Pancreas (tissue), 10 donors: ENCODE measurements around the gene IQGAP1. TPM values are rescaled to one million over a fixed set of nuclear protein-coding genes. Genes with fewer than 3 reads are reported as not detected.

Experiments used
- ATAC-seq, 4 donors: fragments of 200-7000 bp; cut with Tn5 transposase; one replicate each; pipeline versions ENCODE4 v1.8.0 to v1.9.1; 2020; ENCODE audit warnings: mild to moderate bottlenecking in 4 of 4, moderate library complexity in 4 of 4
- DNase-seq, 6 donors: peaks; one replicate each; pipeline ENCODE4 v3.0.0-alpha.2; 2020
- FAIRE-seq: peaks from 2 replicates; lab custom pipeline; 2012; peaks lifted over from hg19 to GRCh38; lab: Jason Lieb, UNC
- H3K27ac ChIP-seq, 4 donors: fragments of 200-600 bp; sonication (generic); 1 replicate in 3 of 4; 2 replicates in 1 of 4; pipeline versions ENCODE4 v1.5.0 to v1.8.0; 2020
- H3K27me3 ChIP-seq, 4 donors: fragments of 200-600 bp; one replicate each; pipeline ENCODE4 v1.8.0; 2021
- H3K36me3 ChIP-seq, 3 donors: fragments of 200-600 bp; sonication (generic) in 1 of 3; one replicate each; pipeline versions ENCODE4 v1.5.0 to v1.8.0; 2020 to 2021
- H3K4me1 ChIP-seq, 3 donors: fragments of 200-600 bp; one replicate each; pipeline ENCODE4 v1.8.0; 2021
- H3K4me3 ChIP-seq, 4 donors: fragments of 200-600 bp; sonication (generic) in 2 of 4; one replicate each; pipeline versions ENCODE4 v1.5.0 to v1.8.0; 2020 to 2021
- H3K9me3 ChIP-seq, 4 donors: fragments of 200-600 bp; one replicate each; pipeline ENCODE4 v1.8.0; 2021
- CTCF ChIP-seq, 4 donors: fragments of 200-600 bp; sonication (generic) in 3 of 4; IDR thresholded peaks; one replicate each; pipeline versions ENCODE4 v1.5.0 to v1.8.0; 2021; ENCODE audit warnings: antibody characterized with exemption in 4 of 4
- WGBS, 2 donors: extraction: QIAGEN DNeasy Blood & Tissue Kit; methylation state at CpG; one replicate each; pipeline ENCODE4 v1.1.7; 2013; 5-methylcytosine and 5-hydroxymethylcytosine counted together
- intact Hi-C, 3 donors: fragments of 100-400 bp; cut with DNase I; formaldehyde crosslinking; loops; one replicate each; pipeline versions ENCODE4 v1.11.1 to v1.14.2; 2022
- polyA plus RNA-seq, 2 donors: library from polyadenylated mRNA; stranded (reverse); fragments of 200-250 nt; gene quantifications; one replicate each; pipeline ENCODE4 v1.2.3, GENCODE V29; 2013
- total RNA-seq, 6 donors: library from RNA; stranded (reverse); fragmentation: NEBNext Ultra II Directional in 4 of 6; extraction: Animal tissue kit (Norgen Biotek cat#: 25700) in 4 of 6; gene quantifications; one replicate each; pipeline versions ENCODE4 v1.2.1 to v1.2.4, GENCODE V29; 2021 to 2023
- donor health status: healthy with polysubstance abuse.
- donor health status: DM: no; HTN: no; CAD: no; lungs with moderate emphysema.
- donor health status: DM: no; HTN: no; CAD: no.
- donor health status: control.
- donor health status: control.
- donor health status: Bipolar disorder and iron deficiency.
- donor health status: DM: yes; HTN: yes; CAD: no.
- donor health status: DM: no; HTN: no; CAD: no.
- donor health status: DM: no; HTN: no; CAD: no.
- donor health status: DM: yes; HTN: yes; CAD: no.

IQGAP1 gene
- total and polyA plus RNA-seq, 8 donors, result 20.6 to 103 (median 43.3) TPM

DNA sequence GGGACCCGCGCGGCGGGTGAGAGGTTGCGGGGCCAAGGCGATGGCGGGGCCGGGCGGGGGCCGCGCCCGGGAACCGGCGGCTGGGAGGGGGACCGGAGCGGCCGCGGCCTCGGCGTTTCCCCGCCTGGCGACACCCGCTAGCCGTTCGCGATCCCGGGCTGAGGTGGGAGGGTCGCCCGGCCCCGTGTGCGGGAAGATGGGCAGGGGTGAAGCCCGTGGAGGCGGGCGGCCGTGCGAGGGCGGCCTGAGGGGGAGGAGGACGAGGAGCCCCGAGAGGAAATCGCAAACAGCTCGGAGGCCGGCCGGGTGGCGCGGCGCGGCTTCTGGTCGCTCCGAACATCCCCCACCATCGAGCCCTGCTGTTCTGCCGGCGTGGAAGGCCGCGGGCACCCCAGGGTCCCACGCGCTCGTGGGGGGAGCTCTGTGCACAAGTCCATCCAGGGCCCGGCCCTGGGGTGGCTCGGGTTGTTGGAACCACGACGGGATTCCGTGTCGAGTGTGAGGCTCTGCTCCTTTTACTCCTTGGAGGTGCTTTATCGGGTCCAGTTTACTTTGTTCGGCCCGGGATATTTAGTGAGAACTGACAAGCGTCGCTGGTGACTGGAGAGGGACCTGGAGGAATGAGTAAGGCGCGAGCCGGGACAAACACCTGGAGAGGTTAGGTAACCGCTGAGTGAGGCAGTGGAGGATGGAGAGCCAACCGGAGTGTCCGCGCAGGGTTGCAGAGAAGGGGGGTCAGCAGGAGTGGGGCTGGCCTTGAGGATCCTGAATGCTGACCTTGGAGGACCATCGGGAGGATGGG is 142.4 kb downstream of the IQGAP1 start:
- Histone ChIP-seq H3K27me3 (no peaks in the 10 kb centered on the region), H3K4me3 (peak overlapping the region; percentile 48 to 78 (median 66)), H3K36me3 (no peaks in the 10 kb centered on the region), H3K4me1 (peaks cover 0 to 14% (median 13%) of the 10 kb centered on the region in 3 donors), H3K27ac (peak overlapping the region; percentile 58 to 82 (median 74)), H3K9me3 (no peaks in the 10 kb centered on the region)
- peak; percentile 32 to 79 (median 52) for DNase-seq
- no peak for TF ChIP-seq CTCF (IDR thresholded peaks at IDR 0.05)
- peak; percentile 45 to 72 (median 63) for ATAC-seq
- intact Hi-C loops, result no loop called here
- WGBS, 2 donors, result 0 to 1% methylated on average over 58 to 76 of the region's 76 CpGs
- FAIRE-seq, result no peak

DNA sequence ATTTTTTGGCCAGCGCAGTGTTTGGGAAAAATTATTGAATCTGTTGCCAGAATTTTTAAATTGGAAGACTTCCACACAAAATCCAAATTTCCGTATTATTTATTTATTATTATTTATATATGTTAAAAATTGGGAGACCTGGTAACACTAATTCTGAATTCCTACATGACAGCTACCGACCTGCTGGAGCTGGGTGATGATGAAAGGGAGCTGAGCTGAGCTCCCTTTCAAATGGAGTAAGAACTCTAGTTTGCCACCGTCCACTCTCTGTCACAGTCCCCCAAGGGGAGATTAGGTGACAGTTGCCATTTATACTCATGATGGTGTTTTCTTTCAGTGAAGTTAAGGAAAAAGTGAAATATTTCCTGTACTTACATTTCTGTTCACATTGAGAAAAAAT is 143.1 kb downstream of the IQGAP1 start:
- H3K27me3 ChIP-seq, result no peaks in the 10 kb centered on the region
- 33 to 35% methylated on average over 4 of the region's 4 CpGs for WGBS, 2 donors
- no peaks in the 10 kb centered on the region for H3K9me3 ChIP-seq
- ATAC-seq (no peak), FAIRE-seq (no peak), DNase-seq (no peak)
- TF ChIP-seq CTCF (IDR thresholded peaks at IDR 0.05), result no peak
- peaks cover 0 to 14% (median 13%) of the 10 kb centered on the region in 3 donors for H3K4me1 ChIP-seq
- no peaks in the 10 kb centered on the region for H3K36me3 ChIP-seq
- H3K4me3 ChIP-seq, result peak overlapping the region in 3 of 4 donors; percentile 48 to 78 (median 72)
- intact Hi-C loops, result no loop called here
- H3K27ac ChIP-seq, result no peak overlapping the region

GRCh38 chr15:90535254-90535653 is 147.2 kb downstream of the IQGAP1 start:
- intact Hi-C loops, result no loop called here
- Histone ChIP-seq H3K27ac (no peak overlapping the region), H3K9me3 (no peaks in the 10 kb centered on the region), H3K36me3 (no peaks in the 10 kb centered on the region), H3K27me3 (no peaks in the 10 kb centered on the region), H3K4me1 (peaks cover 0 to 13% (median 10%) of the 10 kb centered on the region in 3 donors), H3K4me3 (no peak overlapping the region)
- FAIRE-seq (no peak), ATAC-seq (no peak), DNase-seq (no peak)
- WGBS, 2 donors, result 76 to 77% methylated on average over 5 of the region's 5 CpGs
- TF ChIP-seq CTCF (IDR thresholded peaks at IDR 0.05), result no peak

- TF ChIP-seq CTCF (IDR thresholded peaks at IDR 0.05), result no peak
- no peak for ATAC-seq
- Histone ChIP-seq H3K36me3 (no peaks in the 10 kb centered on the region), H3K9me3 (no peaks in the 10 kb centered on the region), H3K4me1 (no peaks in the 10 kb centered on the region), H3K4me3 (no peak overlapping the region), H3K27ac (no peak overlapping the region), H3K27me3 (no peaks in the 10 kb centered on the region)
- intact Hi-C loops, result no loop called here
- 89 to 96% methylated on average over 10 of the region's 10 CpGs for WGBS, 2 donors
- no peak for FAIRE-seq
- DNase-seq, result no peak
Observed at GRCh38 chr15:90539789-90540188, 151.7 kb downstream of the IQGAP1 start.

GRCh38 chr15:90540768-90541167 is 152.7 kb downstream of the IQGAP1 start:
- 75 to 77% methylated on average over 3 of the region's 3 CpGs for WGBS, 2 donors
- H3K36me3 ChIP-seq, result no peaks in the 10 kb centered on the region
- no peak overlapping the region for H3K27ac ChIP-seq
- intact Hi-C loops, result no loop called here
- no peak for DNase-seq
- TF ChIP-seq CTCF (IDR thresholded peaks at IDR 0.05), result no peak
- H3K4me1 ChIP-seq, result no peaks in the 10 kb centered on the region
- no peak overlapping the region for H3K4me3 ChIP-seq
- ATAC-seq, result no peak
- H3K27me3 ChIP-seq, result no peaks in the 10 kb centered on the region
- FAIRE-seq, result no peak
- H3K9me3 ChIP-seq, result no peaks in the 10 kb centered on the region
